ENCODE data around the gene TMEM158. TPM values are rescaled to one million over a fixed set of nuclear protein-coding genes. Genes with fewer than 3 reads are reported as not detected.

Gene TMEM158
- total and polyA plus RNA-seq, 4 donors, result 0.07 to 3.7 (median 0.08) TPM; not detected in 1

- H3K36me3 ChIP-seq (ENCODE audit: control insufficient read depth in 4 of 4, insufficient read depth in 3 of 4, low read depth in 1 of 4, low read length in 3 of 4), result no peaks in the 10 kb centered on the region
- no peak for DNase-seq (ENCODE audit: low spot score)
- H3K4me1 ChIP-seq (ENCODE audit: control insufficient read depth in 4 of 4, insufficient read depth in 4 of 4, low read length in 3 of 4), result no peaks in the 10 kb centered on the region
- H3K9me3 ChIP-seq (ENCODE audit: control insufficient read depth in 4 of 4, low read length in 3 of 4), result no peaks in the 10 kb centered on the region
- H3K27ac ChIP-seq (ENCODE audit: low read depth in 1 of 2, low read length in 2 of 2), result no peak overlapping the region
- 76% methylated on average over 4 of the region's 4 CpGs for WGBS
- no peak overlapping the region for H3K9ac ChIP-seq (ENCODE audit: low read depth in 1 of 2, low read length in 2 of 2)
- TF ChIP-seq FOXA1 (IDR thresholded peaks at IDR 0.05) (no peak), HNF4G (IDR thresholded peaks at IDR 0.05) (no peak), GABPA (IDR thresholded peaks at IDR 0.05 in 1 of 2, conservative IDR thresholded peaks at IDR 0.05 in 1 of 2) (no peak), YY1 (IDR thresholded peaks at IDR 0.05) (no peak)
- no peak overlapping the region for H3K4me3 ChIP-seq (ENCODE audit: low read depth in 1 of 3, low read length in 3 of 3)
- peaks cover 0 to 5% (median 0%) of the 10 kb centered on the region in 4 donors for H3K27me3 ChIP-seq (ENCODE audit: control insufficient read depth in 4 of 4, insufficient read depth in 4 of 4, low read length in 3 of 4)
These were observed 10.6 kb downstream of the TMEM158 start for GRCh38 chr3:45215466-45215865.

DNA sequence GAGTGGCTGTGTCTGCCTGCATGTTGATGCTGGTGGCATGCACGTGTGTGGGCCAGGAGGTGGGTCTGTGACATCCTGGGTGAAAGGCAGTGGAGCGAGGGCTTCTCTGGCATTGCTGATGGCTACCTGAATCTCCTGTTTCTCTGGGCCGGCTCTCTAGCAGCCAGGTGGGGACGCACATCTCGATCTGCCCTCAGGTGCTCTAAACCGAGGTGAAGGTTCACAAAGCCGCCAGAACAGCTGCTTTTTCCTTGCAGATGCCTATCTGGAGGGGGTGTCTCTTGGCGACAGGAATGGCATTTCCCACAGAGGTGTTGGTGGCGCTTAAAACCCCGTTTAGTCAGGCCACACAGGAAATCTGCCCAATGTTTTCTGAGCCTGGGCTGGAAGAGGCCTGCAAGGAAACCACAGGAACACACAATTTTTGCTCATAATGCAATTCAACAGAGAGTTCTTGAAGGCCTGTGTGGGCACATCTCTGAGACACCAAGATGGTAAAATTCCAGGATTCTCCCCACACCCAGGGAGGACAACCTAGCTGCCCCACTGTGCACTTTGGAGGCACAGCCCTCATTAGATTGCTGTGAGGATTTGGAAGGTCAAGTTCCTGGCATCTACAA, 11.9 kb downstream of the TMEM158 start:
- Histone ChIP-seq H3K9ac (ENCODE audit: low read depth in 1 of 2, low read length in 2 of 2) (no peak overlapping the region), H3K36me3 (ENCODE audit: control insufficient read depth in 4 of 4, insufficient read depth in 3 of 4, low read depth in 1 of 4, low read length in 3 of 4) (no peaks in the 10 kb centered on the region), H3K4me1 (ENCODE audit: control insufficient read depth in 4 of 4, insufficient read depth in 4 of 4, low read length in 3 of 4) (no peaks in the 10 kb centered on the region), H3K4me3 (ENCODE audit: low read depth in 1 of 3, low read length in 3 of 3) (no peak overlapping the region), H3K27ac (ENCODE audit: low read depth in 1 of 2, low read length in 2 of 2) (no peak overlapping the region), H3K9me3 (ENCODE audit: control insufficient read depth in 4 of 4, low read length in 3 of 4) (no peaks in the 10 kb centered on the region), H3K27me3 (ENCODE audit: control insufficient read depth in 4 of 4, insufficient read depth in 4 of 4, low read length in 3 of 4) (peaks cover 0 to 3% (median 0%) of the 10 kb centered on the region in 4 donors)
- DNase-seq (ENCODE audit: low spot score), result no peak
- TF ChIP-seq HNF4G (IDR thresholded peaks at IDR 0.05), result no peak
- no peak for TF ChIP-seq GABPA (IDR thresholded peaks at IDR 0.05 in 1 of 2, conservative IDR thresholded peaks at IDR 0.05 in 1 of 2)
- TF ChIP-seq, protein P1, sequence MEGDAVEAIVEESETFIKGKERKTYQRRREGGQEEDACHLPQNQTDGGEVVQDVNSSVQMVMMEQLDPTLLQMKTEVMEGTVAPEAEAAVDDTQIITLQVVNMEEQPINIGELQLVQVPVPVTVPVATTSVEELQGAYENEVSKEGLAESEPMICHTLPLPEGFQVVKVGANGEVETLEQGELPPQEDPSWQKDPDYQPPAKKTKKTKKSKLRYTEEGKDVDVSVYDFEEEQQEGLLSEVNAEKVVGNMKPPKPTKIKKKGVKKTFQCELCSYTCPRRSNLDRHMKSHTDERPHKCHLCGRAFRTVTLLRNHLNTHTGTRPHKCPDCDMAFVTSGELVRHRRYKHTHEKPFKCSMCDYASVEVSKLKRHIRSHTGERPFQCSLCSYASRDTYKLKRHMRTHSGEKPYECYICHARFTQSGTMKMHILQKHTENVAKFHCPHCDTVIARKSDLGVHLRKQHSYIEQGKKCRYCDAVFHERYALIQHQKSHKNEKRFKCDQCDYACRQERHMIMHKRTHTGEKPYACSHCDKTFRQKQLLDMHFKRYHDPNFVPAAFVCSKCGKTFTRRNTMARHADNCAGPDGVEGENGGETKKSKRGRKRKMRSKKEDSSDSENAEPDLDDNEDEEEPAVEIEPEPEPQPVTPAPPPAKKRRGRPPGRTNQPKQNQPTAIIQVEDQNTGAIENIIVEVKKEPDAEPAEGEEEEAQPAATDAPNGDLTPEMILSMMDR (IDR thresholded peaks at IDR 0.05; ENCODE audit: low read depth, low read length, missing input control), result no peak
- no peak for TF ChIP-seq TAF1 (conservative IDR thresholded peaks at IDR 0.05)
- no peak for TF ChIP-seq FOXA2 (IDR thresholded peaks at IDR 0.05)
- TF ChIP-seq MAX (IDR thresholded peaks at IDR 0.05), result no peak
- no peak for TF ChIP-seq SP1 (IDR thresholded peaks at IDR 0.05)
- TF ChIP-seq NR2F2 (IDR thresholded peaks at IDR 0.05), result no peak
- no peak for TF ChIP-seq EGR1 (IDR thresholded peaks at IDR 0.05; ENCODE audit: low read depth in 2 of 2)
- TF ChIP-seq ATF3 (IDR thresholded peaks at IDR 0.05), result no peak
- no peak for TF ChIP-seq YY1 (IDR thresholded peaks at IDR 0.05)
- TF ChIP-seq, protein P2, sequence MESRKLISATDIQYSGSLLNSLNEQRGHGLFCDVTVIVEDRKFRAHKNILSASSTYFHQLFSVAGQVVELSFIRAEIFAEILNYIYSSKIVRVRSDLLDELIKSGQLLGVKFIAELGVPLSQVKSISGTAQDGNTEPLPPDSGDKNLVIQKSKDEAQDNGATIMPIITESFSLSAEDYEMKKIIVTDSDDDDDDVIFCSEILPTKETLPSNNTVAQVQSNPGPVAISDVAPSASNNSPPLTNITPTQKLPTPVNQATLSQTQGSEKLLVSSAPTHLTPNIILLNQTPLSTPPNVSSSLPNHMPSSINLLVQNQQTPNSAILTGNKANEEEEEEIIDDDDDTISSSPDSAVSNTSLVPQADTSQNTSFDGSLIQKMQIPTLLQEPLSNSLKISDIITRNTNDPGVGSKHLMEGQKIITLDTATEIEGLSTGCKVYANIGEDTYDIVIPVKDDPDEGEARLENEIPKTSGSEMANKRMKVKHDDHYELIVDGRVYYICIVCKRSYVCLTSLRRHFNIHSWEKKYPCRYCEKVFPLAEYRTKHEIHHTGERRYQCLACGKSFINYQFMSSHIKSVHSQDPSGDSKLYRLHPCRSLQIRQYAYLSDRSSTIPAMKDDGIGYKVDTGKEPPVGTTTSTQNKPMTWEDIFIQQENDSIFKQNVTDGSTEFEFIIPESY (IDR thresholded peaks at IDR 0.05), result no peak
- WGBS, result 73% methylated on average over 10 of the region's 10 CpGs

GRCh38 chr3:45212095-45212468, 14.0 kb downstream of the TMEM158 start:
- WGBS, result 78% methylated on average over 10 of the region's 10 CpGs
- H3K27ac ChIP-seq (ENCODE audit: low read depth in 1 of 2, low read length in 2 of 2), result no peak overlapping the region
- peaks cover 0 to 3% (median 0%) of the 10 kb centered on the region in 4 donors for H3K27me3 ChIP-seq (ENCODE audit: control insufficient read depth in 4 of 4, insufficient read depth in 4 of 4, low read length in 3 of 4)
- no peaks in the 10 kb centered on the region for H3K36me3 ChIP-seq (ENCODE audit: control insufficient read depth in 4 of 4, insufficient read depth in 3 of 4, low read depth in 1 of 4, low read length in 3 of 4)
- H3K9me3 ChIP-seq (ENCODE audit: control insufficient read depth in 4 of 4, low read length in 3 of 4), result no peaks in the 10 kb centered on the region
- no peak for DNase-seq (ENCODE audit: low spot score)
- H3K9ac ChIP-seq (ENCODE audit: low read depth in 1 of 2, low read length in 2 of 2), result no peak overlapping the region
- no peak overlapping the region for H3K4me3 ChIP-seq (ENCODE audit: low read depth in 1 of 3, low read length in 3 of 3)
- H3K4me1 ChIP-seq (ENCODE audit: control insufficient read depth in 4 of 4, insufficient read depth in 4 of 4, low read length in 3 of 4), result no peaks in the 10 kb centered on the region
- no peak for TF ChIP-seq JUND (IDR thresholded peaks at IDR 0.05)
- no peak for TF ChIP-seq MAX (IDR thresholded peaks at IDR 0.05)
